HG03095 (cell line): ENCODE results near the gene SNRNP48.
A peak's percentile ranks its signal among the peaks of the same experiment; 100 is the strongest.

ENCODE experiments used
- ATAC-seq: cut with Tn5 transposase; IDR thresholded peaks from one replicate; pipeline ENCODE4 v1.9.1; 2021; ENCODE audit warnings: moderate library complexity; ENCODE audit not compliant: unreplicated experiment

SNRNP48 gene, protein sequence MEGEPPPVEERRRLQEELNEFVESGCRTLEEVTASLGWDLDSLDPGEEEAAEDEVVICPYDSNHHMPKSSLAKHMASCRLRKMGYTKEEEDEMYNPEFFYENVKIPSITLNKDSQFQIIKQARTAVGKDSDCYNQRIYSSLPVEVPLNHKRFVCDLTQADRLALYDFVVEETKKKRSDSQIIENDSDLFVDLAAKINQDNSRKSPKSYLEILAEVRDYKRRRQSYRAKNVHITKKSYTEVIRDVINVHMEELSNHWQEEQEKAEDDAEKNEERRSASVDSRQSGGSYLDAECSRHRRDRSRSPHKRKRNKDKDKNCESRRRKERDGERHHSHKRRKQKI

GRCh38 chr6:7589949-7590917 lies at the start of gene SNRNP48:
Gene SNRNP48 (plus strand): TSS chr6:7590198. CDS start chr6:7590258, 60 bp downstream.
- peak; percentile 99 for ATAC-seq

- ATAC-seq, result no peak
These were observed 49.4 kb upstream of the SNRNP48 start for GRCh38 chr6:7540595-7540994.

DNA sequence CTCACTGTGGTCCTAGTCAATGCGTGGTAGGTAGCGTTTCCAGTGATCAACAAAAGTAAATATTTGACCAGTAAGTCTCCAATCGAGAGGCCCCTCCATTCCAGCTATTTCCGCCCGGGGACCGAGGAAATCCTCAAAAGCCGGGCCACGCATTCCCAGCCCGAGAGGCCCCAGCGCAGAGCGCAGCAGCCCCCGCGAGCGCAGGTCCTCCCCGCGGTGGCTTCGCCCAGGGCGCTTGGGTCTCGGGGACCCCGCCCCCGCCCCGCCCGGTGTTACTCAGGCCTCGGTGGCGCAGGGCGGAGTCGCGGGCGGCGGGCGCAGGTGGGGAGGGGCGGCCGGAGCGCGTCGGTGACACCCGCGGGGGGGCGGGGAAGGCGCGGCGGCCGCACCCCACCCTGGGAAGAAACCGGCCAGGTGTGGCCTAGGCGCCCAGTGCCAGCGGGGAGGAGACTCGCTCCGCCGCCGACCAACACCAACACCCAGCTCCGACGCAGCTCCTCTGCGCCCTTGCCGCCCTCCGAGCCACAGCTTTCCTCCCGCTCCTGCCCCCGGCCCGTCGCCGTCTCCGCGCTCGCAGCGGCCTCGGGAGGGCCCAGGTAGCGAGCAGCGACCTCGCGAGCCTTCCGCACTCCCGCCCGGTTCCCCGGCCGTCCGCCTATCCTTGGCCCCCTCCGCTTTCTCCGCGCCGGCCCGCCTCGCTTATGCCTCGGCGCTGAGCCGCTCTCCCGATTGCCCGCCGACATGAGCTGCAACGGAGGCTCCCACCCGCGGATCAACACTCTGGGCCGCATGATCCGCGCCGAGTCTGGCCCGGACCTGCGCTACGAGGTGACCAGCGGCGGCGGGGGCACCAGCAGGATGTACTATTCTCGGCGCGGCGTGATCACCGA lies 48.6 kb upstream of the SNRNP48 start, which contains the start of gene DSP:
DSP (plus strand) TSS at position 497 of the 890 bp plus-strand sequence; CDS start at position 742, 245 bp downstream.
- no peak for ATAC-seq

DNA sequence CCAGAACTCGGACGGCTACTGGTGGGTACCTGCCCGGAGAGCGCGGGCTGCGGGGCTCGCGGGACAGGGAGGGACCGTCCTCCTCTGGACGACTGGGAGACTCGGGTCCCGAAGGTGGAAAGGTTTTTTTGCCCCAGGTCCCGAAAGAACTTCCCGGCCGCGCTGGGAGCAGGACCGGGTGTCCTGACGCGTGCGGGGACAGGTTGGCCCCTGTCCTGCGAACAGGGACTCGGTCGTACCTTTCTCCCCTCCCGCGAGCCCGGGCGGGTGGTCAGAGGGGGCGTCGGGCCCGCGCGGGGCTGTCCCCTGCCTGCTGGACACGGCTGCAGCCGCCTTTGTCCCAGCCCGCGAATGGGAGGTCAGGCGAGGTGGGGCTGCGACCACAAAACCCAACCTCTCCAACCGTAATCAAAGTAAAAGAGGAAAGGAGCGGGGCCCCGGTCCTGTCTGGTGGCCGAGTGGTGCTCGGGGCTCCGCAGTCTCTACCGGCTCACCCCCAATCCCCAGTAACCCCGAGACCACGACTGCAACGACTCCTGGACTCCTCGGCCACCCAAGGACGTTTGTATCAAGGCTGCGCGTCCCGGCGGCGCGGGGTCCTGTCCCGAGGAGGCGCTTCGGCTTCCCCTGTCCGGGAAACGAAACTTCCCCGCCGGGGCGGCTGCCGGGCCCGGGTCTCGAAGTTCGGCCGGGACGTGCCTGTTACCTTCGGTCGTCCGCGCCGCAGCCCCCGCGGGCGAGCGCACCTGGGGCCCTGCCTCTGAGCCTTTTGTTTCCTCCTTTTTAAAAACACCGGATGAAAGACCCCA lies 47.7 kb upstream of the SNRNP48 start:
- no peak for ATAC-seq

DNA sequence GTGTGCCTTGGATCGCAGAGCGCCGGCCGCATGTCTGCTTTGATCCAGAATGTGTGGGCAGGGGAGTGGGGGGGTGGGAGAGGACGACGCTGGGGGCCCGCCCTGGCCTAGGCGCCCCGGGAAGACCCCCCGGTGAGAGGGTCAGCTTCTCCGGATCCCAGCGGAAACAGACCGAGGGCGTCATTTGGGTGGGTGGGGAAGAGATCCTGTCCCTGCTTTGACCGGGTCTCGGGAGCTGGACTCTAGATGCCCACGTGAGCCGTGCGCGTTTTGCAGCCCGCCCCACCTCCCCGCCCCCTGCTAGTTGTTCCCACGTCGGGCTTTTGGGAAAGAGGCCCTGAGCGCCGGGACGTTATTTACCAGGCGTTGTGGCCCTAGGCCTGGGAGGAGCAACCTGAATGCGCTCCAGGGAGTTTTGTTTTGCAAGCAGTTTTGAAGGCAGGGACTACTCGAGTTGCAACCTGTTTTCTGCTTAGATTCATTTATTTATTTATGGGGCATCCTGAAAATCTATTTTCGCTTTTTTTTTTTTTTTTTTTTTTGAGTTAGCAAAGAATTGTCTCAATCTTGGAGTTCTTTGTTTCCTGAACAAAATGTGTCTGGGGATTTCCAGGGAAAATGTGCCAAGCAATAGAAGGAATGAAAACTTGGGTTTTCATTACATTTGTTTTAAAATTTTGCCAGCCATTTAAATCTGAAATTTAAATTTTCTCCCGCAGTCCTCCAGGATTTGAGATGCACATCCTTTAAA lies 46.9 kb upstream of the SNRNP48 start:
- ATAC-seq, result no peak

- ATAC-seq, result no peak
These were observed 46.1 kb upstream of the SNRNP48 start for GRCh38 chr6:7543789-7544424.

DNA sequence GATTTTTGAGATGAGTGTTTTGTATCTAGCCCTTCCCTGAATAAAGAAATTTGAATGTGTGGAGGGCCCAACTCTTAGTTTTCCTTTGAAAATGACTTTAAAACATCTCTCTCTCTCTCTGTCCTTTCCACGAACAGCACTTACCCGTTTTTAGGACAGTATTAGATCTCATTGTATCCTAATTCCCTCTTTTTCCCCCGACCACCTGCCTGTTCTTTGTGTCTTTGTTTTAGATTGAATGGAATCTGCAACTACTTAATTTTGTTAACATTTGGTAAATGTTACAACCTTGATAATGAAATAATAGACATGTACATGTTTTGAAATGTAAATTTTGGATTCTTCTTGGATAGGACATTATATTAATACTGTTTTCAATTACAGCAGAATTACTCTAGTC lies 45.4 kb upstream of the SNRNP48 start:
- ATAC-seq, result no peak

DNA sequence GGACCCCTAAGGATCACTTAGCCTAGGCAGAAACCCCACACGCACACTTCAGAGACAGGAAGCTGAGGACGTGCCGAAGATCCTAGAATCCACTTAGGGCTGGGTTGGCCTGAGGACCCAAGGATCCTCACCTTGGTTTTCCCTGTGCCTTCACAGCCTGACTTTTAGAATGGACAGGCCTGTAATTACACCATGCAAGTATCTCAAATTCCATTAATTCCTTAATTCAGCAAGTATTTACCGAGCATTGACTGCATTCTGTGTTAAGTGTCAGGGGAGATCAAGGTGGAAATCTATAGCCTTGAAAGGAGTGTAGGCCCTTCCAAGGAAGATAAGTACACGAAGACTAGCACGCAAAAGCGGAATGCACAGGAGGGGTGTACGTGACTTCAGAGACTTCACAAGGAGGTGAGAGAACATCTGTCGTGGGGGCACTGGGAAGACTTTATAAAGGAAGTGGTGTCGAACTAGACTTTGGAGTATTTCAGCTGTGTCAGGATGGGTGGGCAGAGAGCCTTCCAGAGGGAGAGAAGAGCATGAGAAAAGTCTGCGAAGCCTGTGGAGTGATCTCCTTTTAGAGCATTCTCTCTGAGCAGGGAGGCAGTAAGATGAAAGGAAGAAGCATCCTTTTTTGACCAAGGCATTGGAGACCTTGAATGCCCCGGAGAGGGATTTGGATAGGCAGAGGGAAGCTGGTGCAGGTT lies 44.5 kb upstream of the SNRNP48 start:
- no peak for ATAC-seq

DNA sequence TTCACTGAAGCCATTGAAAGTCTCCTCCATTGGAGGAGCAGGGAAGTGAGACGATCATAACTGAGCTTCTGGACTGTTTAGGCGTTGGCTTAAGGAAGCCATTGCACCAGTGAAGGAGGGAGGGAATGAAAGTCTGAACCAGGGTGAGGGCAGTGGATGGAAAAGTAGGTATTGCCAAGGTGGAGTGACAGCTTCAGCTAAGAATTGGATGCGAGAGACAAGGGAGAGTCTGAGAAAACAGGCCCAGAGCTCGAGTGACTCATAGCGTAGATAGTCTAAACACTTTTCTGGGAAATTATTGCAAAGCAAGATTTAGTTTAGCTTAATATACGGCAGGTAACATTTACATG lies 44.0 kb upstream of the SNRNP48 start:
- no peak for ATAC-seq

- ATAC-seq, result no peak
These were observed 43.6 kb upstream of the SNRNP48 start for GRCh38 chr6:7546383-7546782.

GRCh38 chr6:7546896-7547295 lies 43.1 kb upstream of the SNRNP48 start:
- ATAC-seq, result no peak

- ATAC-seq, result no peak
These were observed 42.7 kb upstream of the SNRNP48 start for GRCh38 chr6:7547315-7547714.

DNA sequence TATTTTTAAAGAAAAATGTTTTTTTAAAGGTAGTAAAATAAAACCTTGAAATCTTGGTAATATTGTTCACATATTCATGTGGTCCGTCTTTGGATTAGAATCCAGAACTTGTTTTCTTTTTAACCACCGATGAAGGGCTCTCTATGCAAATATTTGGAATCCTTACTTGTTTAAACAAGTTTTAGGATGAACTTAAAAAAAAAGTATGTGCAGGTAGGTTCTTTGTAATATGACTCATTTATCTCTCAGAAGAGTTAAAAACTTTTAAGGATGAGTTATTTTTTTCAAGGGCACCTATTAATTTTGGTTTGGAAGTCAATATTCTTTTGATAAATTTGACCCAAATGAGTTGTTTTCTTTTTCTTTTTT lies 39.6 kb upstream of the SNRNP48 start:
- ATAC-seq, result no peak

- no peak for ATAC-seq
These were observed 35.3 kb upstream of the SNRNP48 start for GRCh38 chr6:7554533-7555275.

DNA sequence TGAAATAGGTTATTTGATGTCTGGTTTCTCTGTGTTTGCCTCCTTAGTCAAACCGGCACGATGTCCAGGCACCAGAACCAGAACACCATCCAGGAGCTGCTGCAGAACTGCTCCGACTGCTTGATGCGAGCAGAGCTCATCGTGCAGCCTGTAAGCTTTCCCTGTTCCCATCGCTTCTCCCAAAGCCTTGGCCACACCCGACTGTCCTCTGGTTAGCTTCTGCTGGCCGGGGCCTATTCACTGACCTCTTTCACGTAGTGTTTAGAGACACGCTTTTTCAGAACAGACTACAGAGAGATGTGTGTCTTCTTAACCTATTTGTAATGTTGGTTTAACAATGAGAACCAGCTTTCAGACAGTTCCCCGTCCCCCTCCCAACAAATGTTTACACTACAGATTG lies 34.3 kb upstream of the SNRNP48 start:
- ATAC-seq, result no peak

GRCh38 chr6:7556394-7557106 lies 33.4 kb upstream of the SNRNP48 start:
- no peak for ATAC-seq

GRCh38 chr6:7557652-7558051 lies 32.3 kb upstream of the SNRNP48 start:
- ATAC-seq, result no peak
